Pons (tissue), 1 donor: Measurements from ENCODE around the gene SORBS1.

Experiments used
- DNase-seq: peaks from one replicate; pipeline ENCODE4 v3.0.0-alpha.2; 2016; ENCODE audit warnings: low spot score

The SORBS1 gene

DNA sequence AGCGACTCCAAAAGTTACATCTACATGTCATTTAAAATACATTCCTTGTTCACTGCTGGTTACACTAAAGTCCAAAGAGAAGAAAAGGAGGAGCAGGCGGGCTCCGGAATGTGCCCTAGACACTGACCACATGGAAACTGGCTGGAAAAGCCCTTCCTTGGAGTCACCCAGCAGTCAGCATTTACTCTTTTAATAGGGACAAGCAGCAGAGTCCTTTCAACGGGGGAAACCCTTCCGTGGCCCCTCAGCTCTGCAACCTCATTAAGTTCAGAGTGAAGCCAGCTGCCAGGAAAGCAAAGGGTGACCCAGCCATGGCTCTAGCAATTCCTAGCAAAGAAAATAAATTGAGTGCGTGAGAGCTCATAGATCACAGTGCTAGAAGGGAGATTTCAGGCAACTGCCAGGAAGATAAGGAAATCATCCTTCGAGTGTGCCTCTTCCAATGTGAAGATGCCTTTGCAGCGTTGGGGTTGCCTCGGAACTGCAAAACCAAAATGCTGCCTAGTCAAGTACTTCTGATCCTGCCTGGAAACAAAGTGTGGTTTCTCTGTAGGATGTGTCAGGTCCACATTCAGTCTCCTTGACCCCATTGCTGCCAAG, 101.6 kb downstream of the SORBS1 start:
- no peak for DNase-seq

DNA sequence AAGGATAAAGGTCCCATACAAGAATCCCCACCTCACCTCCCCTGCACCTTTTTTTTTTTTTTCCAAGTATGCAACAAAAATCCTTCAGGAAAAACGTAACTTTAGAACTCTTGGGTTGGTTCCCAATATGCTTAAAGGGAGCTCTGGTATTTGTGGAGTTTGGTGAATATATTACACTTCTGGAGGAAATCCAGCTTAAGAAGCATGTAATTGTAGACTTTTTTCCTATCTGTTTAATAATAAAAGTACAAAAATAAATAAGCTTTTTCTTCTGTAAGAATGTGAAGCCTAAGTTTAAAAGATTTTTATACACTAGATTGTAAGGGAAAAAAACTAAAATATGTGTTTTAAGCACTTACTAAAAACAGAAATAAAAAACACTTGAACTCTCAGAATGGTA, 102.3 kb downstream of the SORBS1 start:
- DNase-seq = no peak

DNA sequence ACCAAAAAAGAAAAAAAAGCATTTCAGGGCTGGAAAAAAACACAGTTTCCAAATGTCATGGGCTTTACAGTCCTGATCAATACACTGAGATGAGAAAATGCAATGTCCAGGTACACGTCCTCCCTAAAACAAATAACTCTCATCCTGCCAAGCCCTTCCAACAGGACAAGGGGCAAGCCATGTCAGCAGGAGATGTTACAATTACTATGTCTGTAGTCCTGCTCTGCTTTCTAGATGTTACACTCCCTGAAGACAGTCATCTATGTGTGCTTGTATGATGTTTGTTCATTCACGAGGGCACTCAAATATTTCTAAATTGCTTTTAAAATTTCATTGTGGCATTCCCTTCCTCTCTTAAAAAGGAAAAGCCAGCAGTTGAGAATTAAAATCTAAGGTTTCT, 103.2 kb downstream of the SORBS1 start:
- DNase-seq = no peak

DNA sequence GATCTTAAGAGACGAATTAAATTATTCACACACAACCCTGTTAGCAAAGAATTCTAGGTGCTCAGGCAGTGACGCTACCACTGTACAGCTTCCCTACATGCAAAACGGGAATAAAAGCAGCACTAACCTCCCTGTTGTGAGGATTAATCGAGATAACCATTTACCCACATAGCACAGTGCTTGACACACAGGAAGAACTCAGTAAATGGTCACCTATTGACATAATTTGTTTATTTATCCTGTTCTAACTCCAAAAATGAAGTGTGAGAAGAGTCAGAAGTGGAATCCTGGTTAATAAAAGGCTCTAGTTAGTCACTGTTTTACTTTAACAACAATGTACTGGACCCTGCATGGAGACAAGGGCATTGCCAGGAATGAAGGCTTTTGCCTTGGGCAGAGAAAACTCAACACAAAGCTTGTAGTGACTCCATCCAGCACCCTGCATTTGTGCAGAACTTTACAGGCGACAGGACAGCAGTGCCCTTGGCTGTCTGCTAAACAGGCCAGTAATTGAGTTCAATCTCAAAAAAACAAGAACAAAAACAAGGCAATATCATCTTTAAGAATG, 103.8 kb downstream of the SORBS1 start:
- no peak for DNase-seq

DNA sequence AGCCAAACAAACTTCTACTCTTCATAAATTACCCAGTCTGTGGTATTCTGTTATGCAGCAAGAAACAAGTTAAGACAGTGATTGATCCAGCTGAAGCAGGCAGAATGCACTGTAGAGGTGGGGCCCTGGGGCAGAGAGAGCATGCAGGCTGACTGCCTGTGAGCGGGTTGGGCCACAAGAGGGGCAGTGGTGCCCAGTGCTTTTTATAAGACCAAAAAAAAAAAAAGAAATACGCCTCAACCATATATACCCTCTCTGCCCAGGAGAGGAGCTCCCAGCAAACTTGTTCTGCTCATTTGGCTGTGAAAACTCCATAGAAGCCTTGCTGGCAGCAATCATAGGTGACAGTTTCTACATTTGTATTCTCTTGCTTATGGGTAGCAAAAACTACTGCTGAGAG, 104.7 kb downstream of the SORBS1 start:
- no peak for DNase-seq

DNA sequence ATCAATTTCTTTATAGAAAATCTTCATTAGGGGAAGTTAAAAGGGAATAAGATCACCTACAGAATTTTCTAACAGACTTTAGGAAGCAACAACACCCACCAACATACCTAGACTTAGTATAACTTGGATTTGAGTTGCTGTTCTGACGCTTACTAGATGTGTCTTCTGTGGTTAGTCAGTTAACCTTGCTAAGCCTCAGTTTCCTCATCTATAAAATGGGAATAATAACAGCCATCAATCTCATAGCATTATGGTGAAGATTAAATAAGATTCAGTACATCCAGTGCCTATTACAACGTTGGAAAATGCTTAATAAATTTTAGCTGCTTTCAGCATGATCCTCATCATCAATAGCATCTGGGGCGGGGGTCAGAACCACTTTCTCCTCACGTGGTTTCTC, 106.2 kb downstream of the SORBS1 start:
- DNase-seq = no peak

DNA sequence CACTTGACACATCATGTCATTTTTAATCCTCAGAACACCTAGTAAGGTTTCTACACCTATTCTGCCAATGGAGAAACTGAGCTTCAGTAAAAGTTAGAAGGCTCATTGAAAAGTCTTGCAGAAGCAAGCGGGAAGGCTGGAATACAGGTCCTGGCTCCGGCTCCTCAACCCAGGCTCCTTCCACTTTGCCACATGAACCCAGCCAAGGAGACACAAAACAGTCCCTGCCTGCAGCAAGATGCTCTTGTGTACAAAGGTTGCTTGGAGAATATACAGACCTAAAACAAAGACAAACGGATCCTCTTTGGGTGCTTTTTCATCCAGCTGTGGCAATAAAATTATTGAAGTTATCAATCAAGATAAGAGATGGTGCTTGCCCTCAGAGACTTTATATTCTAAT, 106.8 kb downstream of the SORBS1 start:
- DNase-seq = no peak

DNA sequence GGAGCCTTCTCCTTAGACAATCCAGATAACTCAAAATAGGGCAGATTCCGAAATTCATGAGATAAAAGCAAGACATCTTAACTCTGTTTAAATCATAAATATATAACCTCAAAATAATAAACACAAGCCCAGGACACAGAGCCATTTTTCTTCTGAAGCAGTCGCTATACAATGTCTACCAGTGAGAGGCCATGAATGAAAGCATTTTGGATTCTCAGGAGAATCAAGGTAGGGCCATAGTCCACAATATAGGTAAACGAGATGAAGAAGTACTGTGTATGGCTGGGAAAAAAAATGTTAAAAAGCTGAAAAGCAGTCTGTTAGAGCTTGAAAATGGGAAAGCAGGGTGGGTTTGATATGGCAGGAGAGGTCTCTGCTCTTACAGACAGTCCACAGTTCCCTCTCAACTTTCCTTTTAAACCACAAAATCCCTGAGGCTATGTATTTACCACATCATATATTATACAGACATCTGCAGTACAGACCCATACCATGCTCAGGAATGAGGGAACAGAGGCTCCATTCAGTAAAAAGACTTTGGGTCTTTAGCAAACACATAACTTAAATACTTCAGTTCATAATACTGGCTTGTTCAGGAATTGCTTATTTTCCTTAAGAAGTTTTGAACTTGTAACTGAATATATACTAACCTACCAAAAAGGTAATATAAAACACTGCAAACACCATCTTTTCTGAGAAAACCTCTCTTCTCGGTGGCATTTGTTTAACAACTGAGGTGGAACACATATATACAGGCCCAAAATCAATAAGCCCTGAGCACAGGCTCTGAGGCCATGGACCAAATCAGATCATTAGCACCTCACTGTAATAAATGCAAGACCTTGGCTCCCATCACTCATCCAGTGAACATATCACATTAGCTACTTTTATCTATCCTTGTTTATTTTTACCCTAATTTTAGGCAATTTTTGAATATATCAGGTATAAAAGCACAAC, 109.3 kb downstream of the SORBS1 start:
- DNase-seq = no peak

DNA sequence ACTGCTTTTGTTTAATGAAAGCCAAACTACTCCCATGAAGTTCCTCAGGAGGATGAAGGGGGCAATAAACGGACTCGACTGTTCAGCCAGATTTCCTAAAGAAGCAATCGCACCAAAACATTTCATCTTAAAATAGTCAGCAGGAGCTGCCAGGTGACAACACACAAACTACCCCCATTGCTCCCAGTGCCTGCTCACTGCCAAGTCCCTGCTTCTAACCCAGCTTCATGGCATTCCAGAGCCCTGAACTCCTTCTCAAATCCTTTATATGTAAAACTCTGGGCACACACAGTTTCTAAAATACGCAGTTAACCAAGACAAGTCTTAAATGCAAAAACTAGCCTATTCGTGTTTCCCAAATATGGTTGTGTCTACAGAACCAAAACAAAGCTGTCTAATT, 110.0 kb downstream of the SORBS1 start:
- no peak for DNase-seq

DNA sequence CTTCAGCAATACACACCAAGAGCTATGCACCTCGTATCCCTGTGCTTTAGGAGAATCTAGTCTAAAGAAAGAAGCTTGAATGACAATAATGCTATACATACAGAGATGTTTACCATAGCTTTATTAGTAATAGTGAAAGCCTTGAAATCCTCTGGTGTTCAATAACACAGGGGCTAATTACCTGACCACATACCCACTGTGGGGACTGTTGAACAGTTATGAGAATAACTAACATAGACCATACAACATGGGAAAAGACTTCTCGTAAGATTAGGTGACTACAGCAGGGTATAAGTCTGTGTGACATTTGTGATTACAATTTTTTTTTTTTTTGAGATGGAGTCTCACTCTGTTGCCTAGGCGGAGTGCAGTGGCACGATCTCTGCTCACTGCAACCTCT, 111.0 kb downstream of the SORBS1 start:
- DNase-seq = no peak

DNA sequence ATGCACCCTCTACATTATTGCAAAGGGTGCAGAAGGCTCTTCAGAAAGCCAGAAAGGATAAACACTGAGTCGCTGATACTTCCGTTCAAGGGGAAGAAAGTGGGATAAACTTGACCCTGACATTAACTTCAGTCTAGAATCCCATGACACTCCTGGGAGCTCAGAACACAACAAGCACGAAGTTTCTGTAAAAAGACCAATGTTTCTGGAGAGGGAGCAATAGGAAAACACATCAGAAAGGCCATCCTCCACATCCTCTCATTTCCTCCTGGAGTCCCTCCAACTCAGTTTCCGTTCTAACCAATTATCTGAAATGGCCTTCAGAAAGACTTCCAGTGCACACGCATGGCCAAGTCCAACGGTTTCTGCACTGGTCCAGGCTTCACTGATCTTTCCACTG, 113.5 kb downstream of the SORBS1 start:
- no peak for DNase-seq

DNA sequence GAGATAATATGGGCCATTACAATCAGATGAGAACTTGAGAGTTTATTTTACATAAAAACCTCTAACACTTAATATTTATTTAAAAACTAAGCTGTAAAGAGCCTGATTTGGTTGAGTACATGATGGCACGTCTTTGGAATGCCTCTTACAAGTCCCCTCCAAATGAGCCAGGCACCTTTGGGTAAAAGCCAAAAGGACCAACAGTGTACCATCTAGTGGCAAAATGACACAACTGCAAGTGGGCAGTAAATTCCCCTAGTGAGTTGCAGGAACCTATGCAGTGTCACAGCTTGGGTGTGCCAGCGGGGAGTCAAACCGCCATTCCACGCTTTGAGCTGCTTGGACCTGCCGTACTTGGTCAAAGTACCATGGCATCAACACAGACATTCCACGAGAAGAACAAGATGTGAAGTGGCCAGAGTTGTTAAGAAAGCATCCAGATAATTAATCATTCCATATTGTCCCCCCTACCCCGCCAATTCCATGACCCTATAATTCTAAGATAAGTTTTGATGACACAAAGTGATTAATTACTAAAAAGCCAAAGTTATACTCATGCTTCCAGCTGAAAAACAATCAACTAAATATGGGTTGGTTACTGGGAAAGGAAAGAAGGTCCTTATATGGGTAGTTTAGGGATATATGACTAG, 115.2 kb downstream of the SORBS1 start:
- peak; percentile 80 for DNase-seq

DNA sequence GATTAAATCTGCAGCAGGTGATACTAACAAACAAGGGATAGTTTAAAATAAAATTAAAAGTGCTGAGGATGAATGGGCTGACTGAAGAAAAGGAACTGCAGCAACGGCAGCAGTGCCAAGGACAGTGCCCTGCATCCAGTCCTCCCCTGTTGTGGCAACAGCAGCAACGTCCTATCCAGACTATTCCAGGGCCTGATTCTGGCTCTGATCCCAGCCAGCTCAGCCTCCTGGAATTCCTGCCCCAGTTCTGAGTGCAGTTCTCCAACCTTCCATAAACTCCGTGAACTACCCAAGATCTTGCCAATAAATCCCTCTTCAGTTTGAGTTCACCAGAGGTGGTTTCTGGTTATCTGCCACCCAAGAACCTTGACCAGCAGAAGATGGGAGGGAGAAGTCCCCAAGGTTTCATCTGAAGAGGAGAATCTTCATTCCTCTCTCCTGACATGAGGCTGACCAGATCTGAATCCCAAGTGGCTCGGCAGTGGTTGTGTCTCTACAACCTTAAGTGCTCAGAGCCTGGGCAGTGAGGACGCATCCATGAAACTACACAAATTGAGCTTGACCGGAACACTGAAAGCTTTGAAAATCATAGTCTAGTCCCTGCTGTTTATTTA, 115.8 kb downstream of the SORBS1 start:
- DNase-seq = peak; percentile 51

DNA sequence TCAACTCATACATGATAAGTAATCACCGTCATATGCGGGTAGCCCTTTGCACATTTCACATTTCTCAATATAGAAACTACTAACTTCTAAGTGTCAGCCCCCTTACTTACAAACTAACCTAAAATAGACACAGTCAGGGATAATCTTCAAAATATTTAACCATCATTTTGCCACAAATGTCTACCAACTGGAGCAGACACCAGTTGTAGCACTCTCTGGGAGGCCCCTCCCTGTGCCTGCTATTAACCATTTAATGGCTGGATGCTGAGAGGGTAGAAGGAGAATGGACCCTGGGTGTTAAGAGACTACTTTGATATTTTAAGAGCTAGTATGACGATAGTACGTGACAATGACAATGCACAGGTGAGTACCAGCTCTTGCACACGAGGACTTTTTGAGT, 116.4 kb downstream of the SORBS1 start:
- no peak for DNase-seq

DNA sequence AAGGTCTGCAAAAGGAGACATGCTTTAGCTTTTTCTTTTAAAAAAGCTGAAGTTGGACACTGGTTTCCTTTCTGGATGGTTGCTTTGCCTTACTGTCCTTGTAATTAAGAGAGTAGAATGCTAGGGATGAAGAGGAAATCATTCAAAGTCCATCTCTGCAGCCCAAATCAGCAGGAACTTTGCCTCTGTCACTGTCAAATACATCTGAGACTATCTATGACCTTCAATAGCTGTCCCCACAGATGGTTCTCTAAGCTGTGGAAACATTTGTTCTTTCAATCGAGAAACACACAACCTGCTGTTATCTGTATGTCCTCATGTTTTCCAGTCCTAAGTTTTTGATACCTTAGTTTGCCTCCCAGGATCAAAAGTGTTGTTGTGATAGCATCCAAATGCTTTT, 117.5 kb downstream of the SORBS1 start:
- DNase-seq = no peak

DNA sequence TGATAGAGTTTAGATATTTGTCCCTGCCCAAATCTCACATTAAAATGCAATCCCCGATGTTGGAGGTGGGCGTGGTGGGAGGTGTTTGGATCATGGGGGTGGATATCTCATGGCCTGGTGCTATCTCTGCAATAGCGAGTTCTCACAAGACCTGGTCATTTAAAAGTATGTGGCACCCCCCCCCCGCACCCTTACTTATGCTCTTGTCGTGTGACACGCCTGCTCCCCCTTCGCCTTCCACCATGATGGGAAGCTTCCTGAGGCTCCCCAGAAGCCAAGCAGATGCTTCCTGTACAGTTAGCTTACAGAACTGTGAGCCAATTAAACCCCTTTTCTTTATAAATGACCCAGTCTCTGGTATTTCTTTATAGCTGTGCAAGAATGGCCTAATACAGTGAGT, 118.8 kb downstream of the SORBS1 start:
- DNase-seq = no peak

DNA sequence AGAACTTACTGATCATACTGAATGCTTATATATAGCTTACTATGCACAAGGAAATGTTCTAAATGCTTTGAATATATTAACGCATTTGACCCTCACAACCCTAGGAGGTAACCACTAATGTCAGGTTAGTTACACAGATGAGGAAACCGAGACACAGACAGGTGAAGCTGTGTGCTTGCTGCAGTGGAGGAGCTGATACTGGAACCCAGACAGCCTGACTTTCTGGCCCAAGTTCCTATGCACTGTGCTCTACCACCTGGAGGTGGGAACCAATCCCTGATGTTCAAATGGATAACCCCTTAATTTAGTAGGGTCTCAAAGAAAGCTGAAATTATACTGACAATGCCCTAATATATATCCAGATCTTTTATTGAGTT, 119.6 kb downstream of the SORBS1 start:
- DNase-seq = no peak

DNA sequence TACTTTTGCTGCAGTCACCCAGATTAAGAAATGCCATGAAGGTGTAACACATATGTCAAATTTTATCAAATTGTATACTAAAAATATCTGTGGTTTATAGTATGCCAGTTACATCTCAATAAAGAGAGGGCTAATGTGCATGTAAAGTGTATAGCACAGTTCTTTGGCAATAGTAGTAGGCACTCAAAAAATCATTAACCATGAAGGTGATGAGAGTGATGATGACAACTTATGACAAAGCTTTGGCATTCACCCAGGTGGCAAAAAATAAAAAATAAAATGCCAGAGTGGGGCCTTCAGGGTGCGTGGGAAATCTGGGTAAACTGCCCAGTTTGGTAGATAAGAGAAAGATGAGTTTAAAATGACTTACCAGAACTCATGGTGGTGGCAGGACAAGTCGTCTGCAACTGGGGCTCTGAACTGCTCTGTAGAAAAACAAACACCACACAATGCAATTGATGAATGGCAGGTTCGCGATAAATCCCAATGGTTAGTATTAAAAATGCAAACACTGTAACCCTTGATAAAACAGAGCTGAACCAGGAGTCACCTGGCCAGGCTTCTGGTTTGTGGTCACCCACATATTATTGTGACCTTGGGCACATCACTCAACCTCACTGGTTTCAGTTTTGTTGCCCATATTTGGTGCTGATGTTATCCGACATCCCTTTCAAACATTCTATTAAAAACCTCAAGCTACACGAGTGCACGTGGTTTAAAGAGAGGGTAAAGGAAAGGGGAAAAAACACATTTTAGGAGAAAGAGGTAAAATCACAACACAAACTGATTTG, 120.2 kb downstream of the SORBS1 start:
- no peak for DNase-seq

DNA sequence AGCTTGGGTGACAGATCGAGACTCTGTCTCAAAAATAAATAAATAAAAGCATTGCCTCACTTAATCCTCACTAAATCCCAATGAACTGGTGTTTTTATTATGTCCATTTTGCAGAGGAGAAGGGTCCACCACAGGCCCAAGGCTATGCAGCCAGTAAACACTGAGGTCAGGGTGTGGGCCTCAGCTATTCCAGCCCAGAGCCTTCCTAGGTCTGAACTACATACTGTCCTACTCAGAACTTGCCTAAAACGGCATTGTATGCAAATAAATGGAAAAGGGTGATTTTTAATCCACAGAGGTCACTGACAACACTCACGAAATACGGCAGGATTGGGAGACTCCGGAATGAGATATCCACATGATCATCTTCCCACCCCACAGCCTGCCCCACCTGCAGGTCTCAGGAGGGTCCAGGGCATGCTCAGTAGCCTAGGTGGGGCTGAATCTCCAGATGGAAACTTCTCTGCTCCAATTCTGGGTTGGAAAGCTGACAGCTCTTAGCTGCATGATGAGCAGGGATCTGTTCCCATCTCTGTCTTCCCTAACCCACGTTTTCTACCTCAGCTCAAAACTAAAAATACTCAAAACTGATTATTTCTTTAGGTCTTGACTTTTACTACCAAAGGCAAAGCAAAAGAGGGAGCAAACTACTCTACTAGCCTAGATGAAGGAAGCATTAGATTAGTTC, 121.0 kb downstream of the SORBS1 start:
- DNase-seq = no peak

DNA sequence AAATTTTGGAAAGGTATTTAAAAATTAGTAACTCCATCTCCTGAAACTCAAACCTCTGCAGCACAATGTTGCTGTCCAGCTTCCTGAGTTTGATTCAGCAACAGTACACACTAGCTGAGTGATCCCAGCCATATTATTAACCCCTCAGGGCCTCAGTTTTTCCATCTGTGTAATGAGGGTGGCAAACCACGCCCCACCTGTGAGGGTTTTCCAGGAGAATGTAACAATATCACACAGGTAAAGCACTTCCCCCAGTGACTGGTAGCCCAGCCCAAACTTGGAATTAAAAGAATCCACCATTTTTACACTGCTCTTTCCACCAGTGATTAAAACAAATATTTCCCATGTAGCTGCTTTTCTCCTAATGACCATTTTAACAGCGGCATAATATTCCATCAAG, 122.4 kb downstream of the SORBS1 start:
- no peak for DNase-seq

DNA sequence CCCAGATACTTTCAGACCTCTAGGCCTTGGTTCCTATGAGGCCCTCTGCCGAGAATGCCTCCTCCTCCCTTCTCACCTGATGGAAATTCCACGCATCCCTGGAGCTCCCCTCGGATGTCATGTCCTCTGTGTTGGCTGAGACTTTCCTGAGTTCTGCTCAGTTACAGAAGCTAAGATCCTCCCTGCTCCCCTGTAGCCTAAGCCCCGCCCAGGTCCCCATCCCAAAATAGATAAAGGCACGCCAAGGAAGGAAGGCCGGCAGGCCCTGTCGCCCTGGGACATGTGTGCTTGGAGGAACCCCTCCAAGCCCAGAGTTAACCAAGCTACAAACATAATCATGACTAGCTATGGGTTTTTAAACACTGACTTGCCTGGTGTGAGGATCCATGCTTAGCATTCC, 123.5 kb downstream of the SORBS1 start:
- no peak for DNase-seq
